ENCODE results near the gene PTPDC1.

Gene PTPDC1, protein sequence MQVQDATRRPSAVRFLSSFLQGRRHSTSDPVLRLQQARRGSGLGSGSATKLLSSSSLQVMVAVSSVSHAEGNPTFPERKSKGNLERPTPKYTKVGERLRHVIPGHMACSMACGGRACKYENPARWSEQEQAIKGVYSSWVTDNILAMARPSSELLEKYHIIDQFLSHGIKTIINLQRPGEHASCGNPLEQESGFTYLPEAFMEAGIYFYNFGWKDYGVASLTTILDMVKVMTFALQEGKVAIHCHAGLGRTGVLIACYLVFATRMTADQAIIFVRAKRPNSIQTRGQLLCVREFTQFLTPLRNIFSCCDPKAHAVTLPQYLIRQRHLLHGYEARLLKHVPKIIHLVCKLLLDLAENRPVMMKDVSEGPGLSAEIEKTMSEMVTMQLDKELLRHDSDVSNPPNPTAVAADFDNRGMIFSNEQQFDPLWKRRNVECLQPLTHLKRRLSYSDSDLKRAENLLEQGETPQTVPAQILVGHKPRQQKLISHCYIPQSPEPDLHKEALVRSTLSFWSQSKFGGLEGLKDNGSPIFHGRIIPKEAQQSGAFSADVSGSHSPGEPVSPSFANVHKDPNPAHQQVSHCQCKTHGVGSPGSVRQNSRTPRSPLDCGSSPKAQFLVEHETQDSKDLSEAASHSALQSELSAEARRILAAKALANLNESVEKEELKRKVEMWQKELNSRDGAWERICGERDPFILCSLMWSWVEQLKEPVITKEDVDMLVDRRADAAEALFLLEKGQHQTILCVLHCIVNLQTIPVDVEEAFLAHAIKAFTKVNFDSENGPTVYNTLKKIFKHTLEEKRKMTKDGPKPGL

DNA sequence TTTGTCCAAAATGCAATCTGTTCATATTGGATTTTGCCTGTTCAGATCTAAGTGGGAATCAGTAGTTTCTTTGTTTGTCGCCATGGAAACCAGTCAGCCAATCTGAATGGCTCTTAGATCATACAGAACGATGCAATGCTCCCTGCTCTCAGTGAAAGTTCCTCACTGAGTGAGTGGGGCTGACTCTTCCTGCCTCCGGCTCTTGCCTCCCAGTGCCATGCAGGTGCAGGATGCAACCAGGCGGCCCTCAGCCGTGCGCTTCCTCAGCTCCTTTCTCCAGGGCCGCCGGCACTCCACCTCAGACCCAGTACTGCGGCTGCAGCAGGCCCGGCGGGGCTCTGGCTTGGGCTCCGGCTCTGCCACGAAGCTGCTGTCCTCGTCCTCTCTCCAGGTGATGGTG, at the start of gene PTPDC1:
Gene PTPDC1 (plus strand): TSS at position 151 of the 400 bp plus-strand sequence. CDS start 67 bp downstream, at position 218.
- Mint-ChIP-seq H3K36me3 (ENCODE audit: low read depth) (no peaks in the 10 kb centered on the region), H3K27me3 (ENCODE audit: low read depth) (no peaks in the 10 kb centered on the region), H3K27ac (no peak within 1 kb of the TSS), H3K9me3 (no peaks in the 10 kb centered on the region), H3K4me3 (no peak within 1 kb of the TSS), H3K4me1 (ENCODE audit: low read depth) (peaks cover 2% of the 10 kb centered on the region)

DNA sequence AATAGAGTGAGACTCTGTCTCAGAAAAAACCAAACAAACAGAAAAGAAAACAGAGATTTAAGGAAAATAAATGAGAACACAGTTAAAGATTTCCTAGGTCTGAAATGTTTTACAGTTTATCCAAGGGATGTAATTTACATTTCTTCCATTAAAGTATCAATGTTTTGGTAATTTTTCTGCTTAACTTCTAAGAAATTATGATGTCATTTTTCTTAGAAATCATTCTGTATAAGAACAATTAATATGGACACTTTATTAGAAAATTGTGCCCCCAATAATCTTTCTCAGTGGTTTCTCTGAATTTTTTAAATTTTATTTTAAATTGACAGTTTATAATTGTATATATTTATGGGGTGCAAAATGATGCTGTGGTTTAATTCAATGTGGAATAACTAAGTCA, 49.8 kb upstream of the PTPDC1 start:
- Mint-ChIP-seq H3K4me3 (no peak overlapping the region), H3K36me3 (ENCODE audit: low read depth) (no peaks in the 10 kb centered on the region), H3K27me3 (ENCODE audit: low read depth) (peaks cover 16% of the 10 kb centered on the region), H3K9me3 (no peaks in the 10 kb centered on the region), H3K27ac (no peak overlapping the region), H3K4me1 (ENCODE audit: low read depth) (peaks cover 13% of the 10 kb centered on the region)

DNA sequence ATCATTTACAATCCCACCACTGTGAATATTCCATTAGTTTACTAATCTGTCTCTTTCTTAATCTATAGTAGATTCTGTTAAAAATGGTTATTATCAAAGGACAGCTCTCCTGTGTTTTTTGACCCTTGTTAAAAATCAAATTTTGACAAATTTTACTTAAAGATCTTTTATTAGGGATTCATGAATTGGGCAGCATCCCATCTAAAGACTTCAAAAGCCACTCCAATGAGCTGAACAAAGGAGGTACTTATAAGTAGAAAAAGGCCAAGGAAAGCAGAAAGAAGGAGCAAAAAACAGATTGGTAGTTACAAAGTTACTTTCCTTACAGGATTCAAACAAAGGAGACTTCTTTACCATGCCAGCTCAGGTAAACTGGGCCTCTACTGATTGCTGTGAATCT, 44.5 kb upstream of the PTPDC1 start:
- H3K36me3 Mint-ChIP-seq (ENCODE audit: low read depth) = no peaks in the 10 kb centered on the region
- H3K9me3 Mint-ChIP-seq = no peaks in the 10 kb centered on the region
- no peak overlapping the region for H3K4me3 Mint-ChIP-seq
- H3K4me1 Mint-ChIP-seq (ENCODE audit: low read depth) = no peaks in the 10 kb centered on the region
- no peak overlapping the region for H3K27ac Mint-ChIP-seq
- H3K27me3 Mint-ChIP-seq (ENCODE audit: low read depth) = peaks cover 5% of the 10 kb centered on the region

DNA sequence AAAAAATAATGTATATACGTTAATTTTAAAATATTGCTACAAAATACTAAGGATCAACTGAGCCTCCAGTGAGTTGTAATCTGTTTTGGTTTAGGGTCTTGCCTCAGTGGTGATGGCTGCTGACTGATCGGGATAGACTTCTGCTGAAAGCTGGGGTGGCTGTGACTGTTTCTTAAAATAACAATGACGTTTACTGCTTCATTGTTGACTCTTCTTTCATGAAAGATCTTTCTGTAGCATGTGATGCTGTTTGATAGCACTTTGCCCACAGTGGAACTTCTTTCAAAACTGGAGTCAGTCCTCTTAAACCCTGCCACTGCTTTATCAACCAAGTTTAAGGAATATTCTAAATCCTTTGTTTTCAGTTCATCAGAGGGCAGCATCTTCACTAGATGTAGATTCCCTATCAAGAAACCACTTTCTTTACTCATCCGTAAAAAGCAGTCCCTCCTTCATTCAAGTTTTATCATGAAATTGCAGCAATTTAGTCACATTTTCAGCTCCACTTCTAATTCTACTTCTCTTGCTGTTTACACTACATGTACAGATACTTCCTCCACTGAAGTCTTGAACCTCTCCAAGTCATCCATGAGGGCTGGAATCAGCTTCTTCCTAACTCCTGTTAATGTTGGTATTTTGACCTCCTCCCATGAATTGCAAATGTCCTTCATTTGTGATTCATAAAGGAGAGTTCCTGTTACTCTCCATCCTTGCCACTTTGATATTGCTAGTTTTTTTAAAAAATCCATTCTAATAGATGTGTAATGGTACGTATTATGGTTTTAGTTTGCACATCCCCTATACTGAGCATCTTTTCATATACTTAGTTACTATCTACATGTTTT, 41.5 kb upstream of the PTPDC1 start:
- Mint-ChIP-seq H3K36me3 (ENCODE audit: low read depth) (peaks cover 5% of the 10 kb centered on the region), H3K4me3 (no peak overlapping the region), H3K27ac (no peak overlapping the region), H3K9me3 (no peaks in the 10 kb centered on the region), H3K4me1 (ENCODE audit: low read depth) (no peaks in the 10 kb centered on the region), H3K27me3 (ENCODE audit: low read depth) (no peaks in the 10 kb centered on the region)

DNA sequence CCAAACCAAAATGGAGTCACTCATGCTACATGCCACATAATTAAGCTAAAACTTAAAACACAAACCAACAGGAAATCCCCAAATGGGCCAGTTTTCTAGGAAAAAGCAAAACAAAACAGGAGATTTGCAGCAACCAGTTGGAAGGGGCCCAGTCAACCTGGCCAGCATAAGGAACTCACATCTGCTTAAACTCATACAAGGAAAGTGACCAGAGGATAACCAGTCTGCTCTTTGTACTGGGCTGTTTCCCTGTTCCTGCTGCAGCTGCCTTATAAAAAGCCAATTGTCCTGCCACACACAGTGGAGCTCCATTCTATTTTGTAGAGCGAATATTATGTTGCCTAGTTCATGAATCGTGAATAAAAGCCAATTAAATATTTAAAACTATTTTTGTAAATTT, 29.5 kb upstream of the PTPDC1 start:
- no peak overlapping the region for H3K4me3 Mint-ChIP-seq
- H3K9me3 Mint-ChIP-seq = peaks cover 5% of the 10 kb centered on the region
- peaks cover 1% of the 10 kb centered on the region for H3K36me3 Mint-ChIP-seq (ENCODE audit: low read depth)
- H3K4me1 Mint-ChIP-seq (ENCODE audit: low read depth) = peaks cover 3% of the 10 kb centered on the region
- no peak overlapping the region for H3K27ac Mint-ChIP-seq
- peaks cover 3% of the 10 kb centered on the region for H3K27me3 Mint-ChIP-seq (ENCODE audit: low read depth)

DNA sequence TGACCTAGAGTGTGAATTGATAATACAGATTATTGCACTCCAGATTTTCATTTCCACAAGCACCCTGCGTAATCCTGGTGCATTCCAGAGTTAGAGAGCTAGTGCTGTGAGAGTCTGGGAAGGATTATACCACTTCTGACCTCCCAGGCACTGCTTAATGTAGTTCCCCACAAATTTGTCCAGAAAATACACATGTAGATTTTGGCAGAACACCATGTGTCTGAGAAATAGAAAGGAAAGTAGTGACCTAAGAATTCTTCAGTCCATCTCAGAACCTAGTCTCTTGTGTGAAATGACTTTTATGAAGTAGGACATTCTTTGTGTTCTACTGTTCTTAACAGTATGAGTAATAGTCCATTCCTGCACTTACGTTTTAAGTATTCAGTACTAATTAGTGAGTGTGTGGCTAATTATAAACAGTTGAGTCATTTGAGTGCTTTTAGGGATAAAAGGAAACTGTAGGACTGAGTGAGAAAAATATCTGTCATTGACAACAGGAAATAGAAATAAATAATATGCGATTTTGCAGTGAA, 27.8 kb upstream of the PTPDC1 start:
- H3K4me3 Mint-ChIP-seq = no peak overlapping the region
- H3K36me3 Mint-ChIP-seq (ENCODE audit: low read depth) = no peaks in the 10 kb centered on the region
- peaks cover 3% of the 10 kb centered on the region for H3K27me3 Mint-ChIP-seq (ENCODE audit: low read depth)
- peaks cover under 1% of the 10 kb centered on the region for H3K9me3 Mint-ChIP-seq
- H3K4me1 Mint-ChIP-seq (ENCODE audit: low read depth) = peaks cover 3% of the 10 kb centered on the region
- no peak overlapping the region for H3K27ac Mint-ChIP-seq

DNA sequence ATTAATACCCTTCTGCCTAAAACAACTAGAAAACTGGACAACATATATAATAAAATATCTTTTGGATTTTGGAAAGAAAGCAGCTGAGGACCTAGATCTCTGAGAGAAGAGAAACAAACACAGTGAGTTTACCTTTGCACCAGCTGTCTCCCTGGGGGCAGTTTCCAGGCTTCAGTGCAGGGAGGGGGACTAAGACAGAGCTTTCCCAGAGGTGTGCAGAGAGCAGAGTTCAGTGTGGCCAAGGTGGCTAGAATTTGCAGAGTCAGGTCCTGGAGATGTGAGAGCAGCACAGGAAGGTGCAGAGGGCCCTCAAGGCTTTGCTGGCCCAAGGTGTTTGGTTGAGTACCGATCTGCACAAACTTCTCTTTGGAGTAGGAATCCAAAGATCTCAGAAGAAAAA, 26.3 kb upstream of the PTPDC1 start:
- H3K9me3 Mint-ChIP-seq = peaks cover 9% of the 10 kb centered on the region
- H3K4me1 Mint-ChIP-seq (ENCODE audit: low read depth) = peaks cover 3% of the 10 kb centered on the region
- no peak overlapping the region for H3K4me3 Mint-ChIP-seq
- H3K27ac Mint-ChIP-seq = no peak overlapping the region
- peaks cover 3% of the 10 kb centered on the region for H3K27me3 Mint-ChIP-seq (ENCODE audit: low read depth)
- H3K36me3 Mint-ChIP-seq (ENCODE audit: low read depth) = no peaks in the 10 kb centered on the region

DNA sequence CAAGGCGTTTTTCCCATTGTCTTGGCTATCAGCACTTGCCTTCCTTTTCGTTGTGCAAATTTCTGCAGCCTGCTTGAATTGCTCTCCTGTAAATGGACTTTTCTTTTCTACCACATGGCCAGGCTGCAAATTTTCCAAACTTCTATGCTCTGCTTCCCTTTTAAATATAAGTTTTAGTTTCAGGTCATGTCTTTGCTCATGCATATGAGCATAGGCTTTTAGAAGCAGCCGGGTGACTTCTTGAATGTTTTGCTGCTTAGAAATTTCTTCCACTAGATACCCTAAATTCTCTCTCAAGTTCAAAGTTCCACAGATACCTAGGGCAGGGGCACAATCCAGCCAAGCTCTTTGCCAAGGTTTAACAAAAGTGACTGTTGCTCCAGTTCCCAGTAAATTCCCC, 22.4 kb upstream of the PTPDC1 start:
- peaks cover 9% of the 10 kb centered on the region for H3K9me3 Mint-ChIP-seq
- H3K4me3 Mint-ChIP-seq = no peak overlapping the region
- H3K27me3 Mint-ChIP-seq (ENCODE audit: low read depth) = no peaks in the 10 kb centered on the region
- no peaks in the 10 kb centered on the region for H3K4me1 Mint-ChIP-seq (ENCODE audit: low read depth)
- H3K27ac Mint-ChIP-seq = no peak overlapping the region
- no peaks in the 10 kb centered on the region for H3K36me3 Mint-ChIP-seq (ENCODE audit: low read depth)

DNA sequence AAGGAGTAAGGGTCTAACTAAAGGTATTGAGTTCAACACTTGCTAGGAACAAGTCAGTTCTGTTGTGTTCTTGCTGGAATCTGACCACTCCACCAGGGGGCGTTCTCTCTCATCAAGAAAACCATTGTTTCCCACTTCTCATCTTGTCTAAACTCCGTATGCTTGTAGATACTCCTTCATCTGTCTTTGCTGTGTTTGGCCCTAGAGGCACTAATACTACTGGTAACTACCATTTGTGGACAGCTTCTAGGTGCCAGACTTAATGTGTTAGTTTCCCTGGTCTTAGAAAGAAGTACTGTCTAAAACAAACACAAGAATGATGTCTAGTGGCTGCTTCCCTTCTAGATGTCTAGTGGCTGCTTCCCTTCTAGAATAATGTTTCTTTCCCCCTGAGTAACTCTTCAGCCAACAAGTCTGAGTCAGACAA, 18.7 kb upstream of the PTPDC1 start:
- Mint-ChIP-seq H3K9me3 (peaks cover 9% of the 10 kb centered on the region), H3K4me3 (no peak overlapping the region), H3K27me3 (ENCODE audit: low read depth) (no peaks in the 10 kb centered on the region), H3K4me1 (ENCODE audit: low read depth) (no peaks in the 10 kb centered on the region), H3K36me3 (ENCODE audit: low read depth) (no peaks in the 10 kb centered on the region), H3K27ac (no peak overlapping the region)

DNA sequence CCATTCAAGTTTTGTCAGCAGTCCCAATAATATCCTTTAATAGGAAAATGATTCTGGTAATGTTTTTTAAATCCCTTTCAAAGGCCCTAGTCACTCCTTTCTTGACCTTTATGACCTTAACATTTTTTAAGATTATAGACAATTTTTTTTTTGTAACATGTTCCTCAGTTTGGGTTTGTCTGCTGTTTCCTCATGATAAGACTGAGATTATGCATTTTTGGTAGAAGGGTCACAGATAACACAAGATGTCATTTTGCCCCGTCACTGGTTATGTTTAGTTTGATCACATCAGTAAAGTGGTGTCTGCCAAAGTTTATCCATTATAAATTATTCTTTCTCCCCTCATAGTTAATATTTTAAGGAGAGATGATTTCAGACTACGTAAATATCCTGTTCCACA, 16.0 kb upstream of the PTPDC1 start:
- Mint-ChIP-seq H3K9me3 (no peaks in the 10 kb centered on the region), H3K4me3 (no peak overlapping the region), H3K4me1 (ENCODE audit: low read depth) (no peaks in the 10 kb centered on the region), H3K27ac (no peak overlapping the region), H3K27me3 (ENCODE audit: low read depth) (no peaks in the 10 kb centered on the region), H3K36me3 (ENCODE audit: low read depth) (no peaks in the 10 kb centered on the region)

DNA sequence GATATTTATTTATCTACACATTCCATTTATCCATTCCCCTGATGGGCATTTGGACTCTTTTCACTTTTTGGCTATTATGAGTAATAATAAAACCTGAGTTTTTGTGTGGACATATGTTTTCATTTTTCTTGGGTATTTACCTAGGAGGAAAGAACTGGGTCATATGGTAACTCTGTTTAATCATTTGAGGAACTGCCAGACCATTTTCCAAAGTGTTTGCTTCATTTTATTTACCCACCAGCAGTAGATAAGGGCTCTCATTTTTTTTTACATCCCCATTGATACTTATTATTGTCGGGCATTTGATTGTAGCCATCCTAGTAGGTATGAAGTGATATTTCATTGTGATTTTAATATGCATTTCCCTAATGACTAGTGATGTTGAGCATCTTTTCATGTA, 7.7 kb upstream of the PTPDC1 start:
- Mint-ChIP-seq H3K4me3 (no peak overlapping the region), H3K4me1 (ENCODE audit: low read depth) (peaks cover 1% of the 10 kb centered on the region), H3K36me3 (ENCODE audit: low read depth) (no peaks in the 10 kb centered on the region), H3K27ac (no peak overlapping the region), H3K27me3 (ENCODE audit: low read depth) (no peaks in the 10 kb centered on the region), H3K9me3 (no peaks in the 10 kb centered on the region)

DNA sequence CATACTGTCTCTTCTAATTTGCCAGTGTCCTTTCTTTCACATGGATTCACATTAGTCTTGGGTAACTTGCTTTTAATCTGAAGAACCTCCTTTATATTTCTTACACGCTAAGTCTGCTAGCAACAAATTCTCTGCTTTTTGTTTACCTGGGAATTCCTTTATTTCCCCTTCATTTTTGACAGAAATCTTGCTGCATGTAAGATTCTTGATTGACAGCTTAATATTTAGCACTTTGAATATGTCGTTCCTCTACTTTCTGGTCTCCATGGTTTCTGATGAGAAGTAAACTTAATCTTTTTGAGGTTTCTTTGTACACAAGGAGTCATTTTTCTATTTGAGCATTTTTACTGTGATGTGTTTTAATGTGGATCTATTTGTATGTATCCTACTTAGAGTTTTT, 6.2 kb upstream of the PTPDC1 start:
- Mint-ChIP-seq H3K36me3 (ENCODE audit: low read depth) (no peaks in the 10 kb centered on the region), H3K4me1 (ENCODE audit: low read depth) (peaks cover 2% of the 10 kb centered on the region), H3K9me3 (no peaks in the 10 kb centered on the region), H3K27ac (no peak overlapping the region), H3K4me3 (no peak overlapping the region), H3K27me3 (ENCODE audit: low read depth) (no peaks in the 10 kb centered on the region)

DNA sequence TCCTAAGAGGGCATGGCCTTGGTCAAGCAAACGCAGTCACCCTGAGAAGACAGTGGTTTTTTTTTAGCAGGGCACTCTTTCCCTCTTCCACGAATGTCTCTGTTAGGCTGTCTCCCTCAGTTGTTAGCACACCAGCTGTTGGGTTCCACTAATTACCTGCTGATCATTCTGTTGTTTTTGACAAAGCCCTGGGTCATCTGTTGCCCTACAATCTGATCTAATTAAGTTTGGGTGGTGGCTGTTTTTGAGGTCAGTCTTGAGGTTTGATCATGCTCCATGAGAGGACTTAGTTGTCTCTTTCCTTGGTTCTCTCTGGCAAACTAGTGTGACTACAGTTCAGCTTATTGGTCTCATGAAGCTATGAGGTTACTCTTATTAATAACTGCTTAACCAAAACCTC, 5.0 kb upstream of the PTPDC1 start:
- no peaks in the 10 kb centered on the region for H3K27me3 Mint-ChIP-seq (ENCODE audit: low read depth)
- no peak overlapping the region for H3K4me3 Mint-ChIP-seq
- peaks cover 2% of the 10 kb centered on the region for H3K4me1 Mint-ChIP-seq (ENCODE audit: low read depth)
- H3K36me3 Mint-ChIP-seq (ENCODE audit: low read depth) = no peaks in the 10 kb centered on the region
- no peaks in the 10 kb centered on the region for H3K9me3 Mint-ChIP-seq
- H3K27ac Mint-ChIP-seq = no peak overlapping the region

DNA sequence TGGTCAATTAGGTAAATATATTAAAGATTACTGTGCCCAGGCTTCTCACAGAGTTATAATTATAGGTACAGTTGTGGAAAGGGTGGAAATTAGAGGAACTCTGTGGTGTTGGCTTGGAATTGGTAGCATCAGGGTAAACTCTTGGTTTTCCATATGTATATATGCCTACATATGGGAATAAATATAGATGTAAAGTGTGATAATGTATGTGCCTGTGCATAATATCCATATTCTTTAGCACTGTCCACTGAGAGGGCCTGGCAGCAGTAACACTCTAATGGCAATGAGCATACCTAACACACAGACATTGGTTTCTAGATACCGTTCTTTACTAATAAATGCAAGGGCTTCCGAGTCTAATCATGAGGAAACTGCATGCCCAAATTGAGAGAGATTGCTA, 4.0 kb upstream of the PTPDC1 start:
- Mint-ChIP-seq H3K27ac (no peak overlapping the region), H3K4me1 (ENCODE audit: low read depth) (peaks cover 2% of the 10 kb centered on the region), H3K4me3 (no peak overlapping the region), H3K27me3 (ENCODE audit: low read depth) (no peaks in the 10 kb centered on the region), H3K36me3 (ENCODE audit: low read depth) (no peaks in the 10 kb centered on the region), H3K9me3 (no peaks in the 10 kb centered on the region)

Data from T-helper 1 cell treated with Interleukin-12 subunit alpha and Interleukin-12 subunit beta and Interleukin-4 antibody, amounts not matched to agents 30 μg/mL and 1 μg/mL, for 36 hours (primary cell).